ENCODE measurements around the gene CCDC43.
"Not testable (repeated sequence)": the region's sequence is repeated elsewhere in the genome, so short reads cannot be mapped to it uniquely, and the experiment has no call there.

The CCDC43 gene, protein sequence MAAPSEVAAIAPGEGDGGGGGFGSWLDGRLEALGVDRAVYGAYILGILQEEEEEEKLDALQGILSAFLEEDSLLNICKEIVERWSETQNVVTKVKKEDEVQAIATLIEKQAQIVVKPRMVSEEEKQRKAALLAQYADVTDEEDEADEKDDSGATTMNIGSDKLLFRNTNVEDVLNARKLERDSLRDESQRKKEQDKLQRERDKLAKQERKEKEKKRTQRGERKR

GRCh38 chr17:44689477-44690217 is at the start of gene CCDC43:
CCDC43 (minus strand) TSS chr17:44689776; CDS start chr17:44689753, 23 bp downstream.
- DNase-seq, result peak; percentile 94

DNA sequence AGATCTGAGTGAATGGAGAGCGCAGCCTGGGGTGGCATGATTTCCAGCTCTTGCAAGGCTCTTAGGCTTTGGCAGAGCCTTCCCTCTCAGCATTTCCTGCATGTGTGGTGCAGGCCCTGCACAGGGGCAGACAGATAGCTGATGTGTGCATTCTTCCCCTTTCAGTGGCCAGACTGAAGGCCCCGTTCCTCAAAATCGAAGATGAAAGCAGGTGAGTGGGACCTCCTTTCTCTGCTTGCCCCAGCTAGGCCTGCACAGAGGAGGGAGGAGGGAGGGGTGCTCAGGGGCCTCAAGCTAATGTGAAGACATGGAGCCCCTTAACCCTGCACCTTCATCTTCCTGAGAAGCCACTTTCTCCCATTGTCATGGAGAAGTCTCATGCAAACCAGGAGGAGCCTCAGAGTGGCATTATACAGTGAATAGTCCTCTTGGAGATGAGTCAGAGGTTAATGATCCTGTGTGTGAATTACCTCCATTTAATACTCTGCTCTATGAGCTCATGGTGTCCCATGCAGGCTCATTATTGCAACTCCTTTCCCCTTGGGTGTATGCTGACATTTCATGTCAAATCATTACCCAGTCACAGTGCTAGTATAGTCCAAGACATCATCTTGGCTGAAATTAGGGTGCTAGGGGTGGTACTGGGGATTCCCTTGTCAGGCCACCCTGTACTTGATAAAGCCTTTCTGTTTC is 48.8 kb upstream of the CCDC43 start:
- peak; percentile 18 for DNase-seq

GRCh38 chr17:44736551-44737240 is 47.1 kb upstream of the CCDC43 start:
- no peak for DNase-seq

DNA sequence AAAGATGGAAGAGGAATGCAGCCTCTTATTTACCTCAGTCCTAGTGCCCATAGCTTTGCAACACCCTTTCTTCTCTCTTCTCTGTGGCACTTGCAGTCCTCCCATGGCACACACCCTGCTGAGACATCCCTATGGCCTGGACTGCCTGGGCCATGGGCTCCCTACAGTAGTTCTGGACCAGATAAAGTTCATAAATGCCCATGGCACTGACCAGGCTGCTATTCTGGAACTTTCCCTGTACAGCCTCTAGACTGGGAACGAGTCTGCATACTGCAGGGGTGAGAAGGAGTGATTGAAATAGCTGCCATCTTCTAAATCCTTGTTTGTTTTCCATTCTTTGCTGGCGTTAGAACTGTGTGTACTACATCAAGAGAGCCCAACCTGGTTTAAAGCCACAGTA is 44.7 kb upstream of the CCDC43 start:
- no peak for DNase-seq

DNA sequence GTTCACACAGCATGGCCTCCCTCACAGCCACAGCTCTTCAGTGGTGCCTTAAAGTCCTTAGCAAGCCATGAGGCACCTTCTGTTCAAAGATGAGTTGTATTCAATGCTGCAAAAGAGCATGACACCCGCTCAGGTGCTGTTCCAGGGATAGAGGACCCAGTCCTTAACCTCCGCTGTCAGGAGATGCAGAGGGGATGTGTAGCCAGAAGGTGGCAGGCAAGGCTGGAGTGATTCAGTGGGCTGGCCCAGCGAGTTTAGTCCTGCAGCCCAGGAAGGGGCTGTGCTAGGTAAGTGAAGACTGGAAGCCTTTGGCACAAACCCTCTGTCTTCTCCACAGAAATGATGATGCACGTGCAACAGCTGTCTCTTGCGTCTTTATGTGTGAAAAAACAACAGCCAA is 44.2 kb upstream of the CCDC43 start:
- DNase-seq, result no peak

GRCh38 chr17:44726121-44726520 is 36.5 kb upstream of the CCDC43 start:
- not testable (repeated sequence) for DNase-seq

GRCh38 chr17:44722254-44722653 is 32.7 kb upstream of the CCDC43 start:
- DNase-seq, result no peak

DNA sequence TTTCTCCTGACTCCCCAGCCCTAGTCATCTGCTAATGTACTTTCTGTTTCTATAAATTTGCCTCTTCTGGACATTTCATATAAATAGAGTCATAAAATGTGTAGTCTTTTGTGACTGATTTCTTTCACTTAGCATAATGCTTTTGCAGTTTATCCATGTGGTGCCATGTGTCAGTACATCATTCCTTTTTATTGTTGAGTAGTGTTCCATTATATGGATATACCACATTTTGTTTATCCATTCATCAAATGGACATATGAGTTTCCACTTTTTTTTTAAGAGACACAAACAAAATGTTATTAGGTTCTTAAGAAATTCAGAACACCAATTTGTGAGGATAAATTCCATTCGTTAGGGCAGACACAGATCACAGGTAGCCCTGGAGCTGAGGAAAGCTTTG is 29.9 kb upstream of the CCDC43 start:
- DNase-seq, result no peak

DNA sequence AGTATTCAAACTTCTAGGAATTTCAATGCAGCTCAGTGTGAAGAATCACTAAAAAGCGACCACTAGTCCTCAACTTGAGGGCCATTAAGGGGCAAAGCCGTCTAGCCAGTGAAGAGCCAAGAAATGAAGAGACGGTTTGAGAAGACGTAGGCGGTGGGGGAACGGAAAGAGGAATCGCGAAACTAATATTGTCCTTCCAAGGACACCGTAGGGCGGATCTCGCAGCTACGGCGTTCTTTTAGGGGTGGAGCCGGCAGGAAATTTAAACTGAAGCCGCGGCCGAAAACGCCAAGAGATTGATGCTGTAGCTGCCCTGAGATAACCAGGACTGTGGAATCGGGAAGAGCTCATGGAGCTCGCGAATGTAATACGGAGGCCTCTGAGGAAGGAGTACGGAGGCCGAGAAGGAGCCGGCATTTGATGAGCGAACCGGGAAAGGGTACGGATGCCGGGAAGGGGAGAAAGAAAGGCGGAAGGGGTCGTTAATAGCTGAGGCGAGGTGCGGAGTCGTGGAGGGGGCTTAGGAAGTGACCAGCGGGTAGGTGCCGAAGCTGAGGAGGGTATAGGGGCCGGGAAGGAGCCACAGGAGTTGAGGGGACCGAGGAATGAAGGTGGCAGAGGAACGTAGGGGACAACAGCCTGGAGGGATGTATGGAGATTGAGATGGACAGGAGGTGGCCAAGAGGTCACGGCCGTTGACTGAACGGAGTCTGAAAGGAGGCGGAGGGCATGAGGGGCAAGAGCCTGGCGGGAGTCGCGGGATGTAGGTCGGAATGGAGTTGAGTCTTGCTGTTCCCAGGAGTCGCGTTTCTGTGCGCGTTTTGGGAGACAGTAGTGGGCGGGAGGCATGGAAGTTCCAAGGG is 19.1 kb upstream of the CCDC43 start, which contains the start of gene DBF4B:
Gene DBF4B, plus strand, starts transcription at position 265 of the 863 bp plus-strand sequence. Its CDS starts 156 bp downstream, at position 421.
- peak; percentile 94 for DNase-seq

DNA sequence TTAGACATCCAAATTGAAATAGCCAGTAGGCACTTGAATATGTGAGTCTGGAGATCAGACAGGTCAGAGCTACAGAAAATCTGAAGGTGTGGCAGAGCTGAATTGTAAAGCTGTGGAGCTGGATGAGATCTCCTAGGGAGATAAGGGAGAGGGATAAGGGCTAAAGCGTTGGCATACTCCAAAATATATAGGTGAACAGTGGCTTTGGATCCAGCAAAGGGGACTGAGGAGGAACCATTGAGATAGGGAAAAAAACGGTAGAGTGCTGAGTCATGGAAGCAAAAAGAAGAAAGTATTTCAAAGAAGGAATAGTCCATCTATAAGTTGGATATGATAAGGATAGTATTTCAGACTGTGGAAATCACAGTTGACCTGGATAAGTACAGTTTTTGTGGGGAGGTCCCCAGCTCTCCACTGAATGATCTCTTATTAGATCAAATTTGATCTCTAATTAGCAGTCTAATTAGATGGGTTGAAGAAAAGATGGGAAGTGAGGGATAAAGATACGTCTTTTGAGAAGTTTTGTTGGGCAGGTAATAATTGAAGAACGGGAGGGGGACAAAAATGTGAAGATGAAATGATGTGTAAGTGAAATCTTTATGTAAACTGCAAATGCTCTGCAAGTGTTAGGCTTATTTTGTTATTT is 18.3 kb upstream of the CCDC43 start:
- no peak for DNase-seq

DNA sequence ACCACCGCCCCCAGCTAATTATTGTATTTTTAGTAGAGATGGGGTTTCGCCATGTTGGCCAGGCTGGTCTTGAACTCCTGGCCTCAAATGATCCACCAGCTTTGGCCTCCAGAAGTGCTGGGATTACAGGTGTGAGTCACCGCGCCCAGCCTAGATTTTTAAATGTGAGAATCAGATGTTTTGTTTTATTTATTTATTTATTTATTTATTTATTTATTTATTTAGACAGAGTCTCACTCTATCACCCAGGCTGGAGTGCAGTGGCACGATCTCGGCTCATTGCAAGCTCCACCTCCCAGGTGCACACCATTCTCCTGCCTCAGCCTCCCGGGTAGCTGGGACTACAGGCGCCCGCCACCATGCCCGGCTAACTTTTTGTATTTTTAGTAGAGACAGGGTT is 10.7 kb upstream of the CCDC43 start:
- not testable (repeated sequence) for DNase-seq

DNA sequence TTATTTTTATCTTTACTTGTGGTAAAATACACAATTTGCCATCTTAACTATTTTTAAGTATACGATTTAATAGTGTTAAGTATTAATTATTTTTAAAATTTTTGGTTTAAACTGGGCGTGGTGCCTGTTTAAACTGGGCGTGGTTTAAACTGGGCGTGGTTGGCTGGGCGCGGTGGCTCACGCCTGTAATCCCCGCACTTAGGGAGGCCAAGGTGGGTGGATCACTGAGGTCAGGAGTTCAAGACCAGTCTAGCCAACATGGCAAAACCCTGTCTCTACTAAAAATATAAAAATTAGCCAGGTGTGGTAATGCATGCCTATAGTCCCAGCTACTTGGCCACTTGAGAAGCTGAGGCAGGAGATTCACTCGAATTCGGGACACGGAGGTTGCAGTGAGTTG is 4.0 kb upstream of the CCDC43 start:
- no peak for DNase-seq

DNA sequence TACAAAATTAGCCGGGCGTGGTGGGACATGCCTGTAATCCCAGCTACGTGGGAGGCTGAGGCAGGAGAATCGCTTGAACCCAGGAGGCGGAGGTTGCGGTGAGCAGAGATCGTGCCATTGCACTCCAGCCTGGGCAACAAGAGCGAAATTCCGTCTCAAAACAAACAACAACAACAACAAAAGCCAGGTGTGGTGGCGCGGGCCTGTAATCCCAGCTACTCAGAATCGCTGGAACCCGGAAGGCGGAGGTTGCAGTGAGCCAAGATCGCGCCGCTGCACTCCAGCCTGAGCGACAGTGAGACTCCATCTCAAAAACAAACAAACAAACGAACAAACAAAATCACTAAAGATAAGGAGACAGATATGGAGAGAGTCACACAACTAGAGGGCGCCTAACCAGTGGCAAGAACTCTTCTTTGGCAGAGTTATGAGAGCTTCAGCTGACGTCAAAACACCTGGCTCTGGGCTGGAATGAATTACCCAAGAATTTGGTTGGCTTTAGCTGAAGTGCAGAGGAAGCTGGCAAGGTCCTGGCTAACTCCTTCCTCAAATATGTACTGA is 1.2 kb upstream of the CCDC43 start:
- DNase-seq, result peak; percentile 29

GRCh38 chr17:44688675-44689476 is 700 bp downstream of the CCDC43 start:
- no peak for DNase-seq

DNA sequence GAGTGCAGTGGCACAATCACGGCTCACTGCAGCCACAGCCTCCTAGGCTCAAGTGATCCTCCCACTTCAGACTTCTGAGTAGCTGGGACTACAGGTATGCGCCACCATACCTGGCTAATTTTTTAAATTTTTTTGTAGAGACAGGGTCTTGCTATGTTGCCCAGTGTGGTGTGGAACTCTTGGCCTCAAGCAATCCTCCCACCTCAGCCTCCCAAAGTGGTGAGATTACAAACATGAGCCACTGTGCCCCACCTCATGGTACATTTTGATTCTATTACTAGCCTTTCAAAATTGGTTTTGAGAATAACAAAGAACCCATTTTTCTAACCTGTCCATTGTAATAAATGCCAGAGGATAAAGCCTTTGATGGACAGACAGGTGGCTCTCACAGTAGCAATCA is 1.4 kb downstream of the CCDC43 start:
- DNase-seq, result no peak

DNA sequence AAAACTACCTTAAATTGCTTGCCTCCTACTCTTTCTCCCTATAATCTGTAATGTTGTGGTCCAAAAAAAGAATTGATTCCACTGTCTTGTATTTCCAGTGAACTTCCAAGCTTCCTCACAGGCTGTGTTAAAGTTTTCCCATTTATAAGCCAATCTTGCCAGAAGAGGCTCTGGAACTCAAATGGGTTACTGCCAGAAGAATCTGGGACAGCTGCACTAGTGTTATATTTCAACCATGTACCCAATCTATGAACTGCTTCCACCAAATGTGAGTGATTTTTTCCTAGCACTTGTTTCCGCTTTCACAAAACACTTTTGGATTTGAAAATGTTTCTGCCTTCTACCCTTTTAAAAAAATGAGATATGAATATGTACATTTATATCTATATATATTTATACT is 1.8 kb downstream of the CCDC43 start:
- DNase-seq, result no peak

GRCh38 chr17:44683303-44683702 is 6.3 kb downstream of the CCDC43 start:
- not testable (repeated sequence) for DNase-seq

DNA sequence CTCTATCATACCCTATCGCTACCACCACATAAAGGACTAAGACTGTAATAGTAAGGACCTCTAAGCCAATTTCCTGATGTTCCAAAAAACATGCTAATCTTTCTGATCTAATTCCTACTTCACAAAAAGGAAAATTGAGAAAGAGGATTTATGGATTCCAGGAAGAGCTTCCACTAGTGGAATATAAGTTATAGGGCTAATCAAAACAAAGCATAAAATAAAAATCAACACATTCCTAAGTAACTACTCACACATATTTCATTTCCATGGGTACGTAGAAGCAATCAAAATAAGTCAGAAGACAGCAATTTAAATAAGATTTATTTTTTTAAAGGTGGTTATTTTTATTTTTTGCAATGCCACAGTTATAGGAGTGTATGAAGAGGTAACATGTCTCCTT is 12.4 kb downstream of the CCDC43 start:
- DNase-seq, result peak; percentile 45

DNA sequence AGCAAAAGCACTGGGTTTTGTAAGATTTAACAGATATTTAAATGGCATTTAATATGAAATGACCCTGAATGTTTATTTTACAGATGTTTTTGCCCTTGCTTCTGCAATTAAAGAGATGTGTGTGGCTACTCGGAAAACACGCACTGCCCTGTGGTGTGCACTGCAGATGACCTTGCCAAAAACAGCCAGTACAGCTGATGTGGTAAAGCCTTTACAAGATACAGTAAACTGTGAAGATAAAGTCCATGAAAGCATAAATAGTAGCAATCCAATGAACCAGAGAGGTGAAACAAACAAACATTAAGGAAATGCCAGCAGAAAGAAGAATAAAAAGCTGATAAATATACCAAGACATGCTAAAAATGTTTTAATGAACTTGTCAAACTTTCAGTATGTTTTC is 15.7 kb downstream of the CCDC43 start:
- DNase-seq, result no peak

- DNase-seq, result peak; percentile 44
These were observed 17.0 kb downstream of the CCDC43 start for GRCh38 chr17:44672479-44673093.

Measured in fibroblast of skin of right biceps (primary cell).